NCI-H146 treated with DMSO at 0.1 percent for 48 hours (cell line): ENCODE measurements around the gene CFAP70.
"Not testable (repeated sequence)": the region's sequence is repeated elsewhere in the genome, so short reads cannot be mapped to it uniquely, and the experiment has no call there.

ENCODE experiments used
- DNase-seq: peaks from one replicate; lab custom pipeline; 2025; ENCODE audit not compliant: unreplicated experiment; lab: John Stamatoyannopoulos, UW

The CFAP70 gene

GRCh38 chr10:73358331-73359279 lies at the start of gene CFAP70:
Gene CFAP70 (minus strand): TSS chr10:73358864. CDS start chr10:73354796, 4,068 bp downstream.
- peak; percentile 94 for DNase-seq

DNA sequence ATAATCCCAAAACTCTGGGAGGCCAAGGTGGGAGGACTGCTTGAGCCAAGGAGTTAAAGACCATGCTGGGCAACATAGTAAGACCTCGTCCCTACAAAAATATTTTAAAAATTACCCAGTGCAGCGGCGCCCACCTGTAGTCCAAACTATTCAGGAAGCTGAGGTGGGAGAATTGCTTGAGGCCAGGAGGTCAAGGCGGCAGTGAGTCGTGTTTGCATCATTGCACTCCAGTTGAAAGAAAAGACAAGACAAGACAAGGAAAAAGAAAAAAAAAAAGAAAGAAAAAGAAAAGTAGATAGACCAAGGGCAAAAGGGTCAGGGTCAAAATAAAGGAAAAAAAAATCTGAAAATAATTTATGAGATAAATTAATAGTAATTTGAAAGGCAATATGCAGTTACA lies 49.4 kb upstream of the CFAP70 start:
- DNase-seq: no peak

GRCh38 chr10:73407495-73407894 lies 48.8 kb upstream of the CFAP70 start:
- DNase-seq: no peak

DNA sequence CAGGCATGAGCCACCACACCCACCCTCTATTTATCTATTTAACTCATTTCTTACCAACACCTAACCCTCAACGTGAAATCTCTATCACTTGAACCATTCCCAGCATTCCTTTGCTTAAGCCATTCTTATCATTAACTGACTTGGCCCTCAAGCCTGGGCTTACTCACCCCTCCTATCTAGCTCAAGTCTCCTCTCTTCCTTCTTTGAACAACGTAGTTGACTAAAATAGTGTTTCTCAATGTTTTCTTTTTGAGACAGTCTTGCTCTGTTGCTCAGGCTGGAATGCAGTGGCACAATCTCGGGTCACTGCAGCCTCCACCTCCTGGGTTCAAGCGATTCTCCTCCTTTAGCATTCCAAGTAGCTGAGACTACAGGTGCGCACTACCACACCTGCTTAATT lies 48.2 kb upstream of the CFAP70 start:
- no peak for DNase-seq

GRCh38 chr10:73405556-73405955 lies 46.9 kb upstream of the CFAP70 start:
- DNase-seq: no peak

DNA sequence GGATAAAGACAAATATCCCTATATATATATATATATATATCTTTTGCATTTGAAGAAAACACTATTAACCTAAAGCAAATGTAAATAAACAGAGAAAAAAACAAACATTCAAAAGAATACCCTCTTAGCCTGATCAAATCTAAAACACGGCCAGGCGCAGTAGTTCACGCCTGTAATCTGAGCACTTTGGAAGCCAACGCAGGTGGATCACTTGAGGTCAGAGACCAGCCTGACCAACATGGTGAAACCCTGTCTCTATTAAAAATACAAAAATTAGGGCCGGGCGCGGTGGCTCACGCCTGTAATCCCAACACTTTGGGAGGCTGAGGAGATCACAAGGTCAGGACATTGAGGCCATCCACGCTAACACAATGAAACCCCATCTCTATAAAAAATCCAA lies 46.0 kb upstream of the CFAP70 start:
- DNase-seq: no peak

DNA sequence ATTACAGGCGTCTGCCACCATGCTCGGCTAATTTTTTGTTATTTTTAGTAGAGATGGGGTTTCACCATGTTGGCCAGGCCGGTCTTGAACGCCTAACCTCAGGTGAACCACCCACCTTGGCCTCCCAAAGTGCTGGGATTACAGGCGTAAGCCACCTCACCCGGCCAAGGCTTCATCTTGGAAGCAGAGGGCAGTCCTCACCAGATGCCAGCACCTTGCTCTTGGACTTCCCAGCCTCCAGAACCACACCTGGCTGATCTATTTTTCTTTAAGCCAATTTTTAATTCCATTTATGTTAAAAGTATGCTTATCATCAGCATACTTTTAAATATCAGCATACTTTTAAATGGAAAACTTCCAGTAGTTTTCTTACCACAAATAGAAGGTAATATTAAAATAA lies 43.0 kb upstream of the CFAP70 start:
- no peak for DNase-seq

DNA sequence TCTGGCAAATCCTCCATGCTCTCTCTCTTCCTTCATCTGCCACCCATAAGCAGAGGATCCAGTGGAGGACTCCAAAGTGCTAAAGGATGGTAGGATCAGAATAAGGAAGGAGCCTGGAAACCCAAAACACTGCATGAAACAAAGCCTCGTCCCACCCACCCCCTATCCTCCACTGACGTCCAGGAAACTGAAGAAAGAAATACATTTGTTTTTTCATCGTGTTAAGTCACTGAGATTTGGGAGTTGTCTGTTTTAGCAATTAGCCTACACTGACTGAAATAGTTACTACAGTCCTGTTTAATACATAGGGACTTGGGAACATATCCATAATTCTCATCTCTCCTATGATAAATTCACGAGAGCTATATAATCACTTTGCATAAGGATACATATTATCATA lies 40.4 kb upstream of the CFAP70 start:
- no peak for DNase-seq

DNA sequence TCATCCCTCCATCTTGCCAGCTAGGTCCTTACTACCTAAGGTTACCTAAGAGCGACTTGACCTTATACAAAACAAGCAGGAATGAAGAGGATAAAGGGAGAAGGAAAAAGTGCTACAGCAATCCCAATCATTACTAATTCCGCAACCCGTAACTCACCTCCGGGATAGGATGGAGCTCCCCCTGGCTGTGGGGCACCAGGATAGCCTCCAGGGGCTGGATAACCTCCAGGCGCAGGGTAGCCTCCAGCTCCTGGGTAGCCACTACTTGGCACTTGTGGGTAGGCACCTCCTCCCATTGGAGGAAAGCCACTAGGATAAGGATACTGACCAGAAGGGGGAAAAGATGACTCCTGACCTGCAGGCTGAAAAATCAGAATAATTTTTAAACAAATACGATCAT lies 39.4 kb upstream of the CFAP70 start:
- no peak for DNase-seq

GRCh38 chr10:73394325-73394724 lies 35.7 kb upstream of the CFAP70 start:
- DNase-seq: not testable (repeated sequence)

GRCh38 chr10:73388228-73388627 lies 29.6 kb upstream of the CFAP70 start:
- DNase-seq: no peak

DNA sequence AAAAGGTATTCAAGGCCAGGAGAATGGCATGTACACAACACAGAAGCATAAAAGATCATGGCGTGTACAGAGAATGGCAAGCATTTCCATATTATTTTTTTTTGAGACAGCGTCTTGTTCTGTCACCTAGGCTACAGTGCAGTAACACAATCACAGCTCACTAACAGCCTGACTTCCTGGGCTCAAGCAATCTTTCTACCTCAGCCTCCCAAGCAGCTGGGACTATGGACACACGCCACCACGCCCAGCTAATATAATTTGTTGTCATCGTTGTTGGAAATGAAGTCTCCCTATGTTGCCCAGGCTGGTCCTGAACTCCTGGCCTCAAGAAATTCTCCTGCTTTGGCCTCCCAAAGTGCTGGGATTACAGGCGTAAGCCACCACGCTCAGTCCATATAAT lies 27.9 kb upstream of the CFAP70 start:
- no peak for DNase-seq

DNA sequence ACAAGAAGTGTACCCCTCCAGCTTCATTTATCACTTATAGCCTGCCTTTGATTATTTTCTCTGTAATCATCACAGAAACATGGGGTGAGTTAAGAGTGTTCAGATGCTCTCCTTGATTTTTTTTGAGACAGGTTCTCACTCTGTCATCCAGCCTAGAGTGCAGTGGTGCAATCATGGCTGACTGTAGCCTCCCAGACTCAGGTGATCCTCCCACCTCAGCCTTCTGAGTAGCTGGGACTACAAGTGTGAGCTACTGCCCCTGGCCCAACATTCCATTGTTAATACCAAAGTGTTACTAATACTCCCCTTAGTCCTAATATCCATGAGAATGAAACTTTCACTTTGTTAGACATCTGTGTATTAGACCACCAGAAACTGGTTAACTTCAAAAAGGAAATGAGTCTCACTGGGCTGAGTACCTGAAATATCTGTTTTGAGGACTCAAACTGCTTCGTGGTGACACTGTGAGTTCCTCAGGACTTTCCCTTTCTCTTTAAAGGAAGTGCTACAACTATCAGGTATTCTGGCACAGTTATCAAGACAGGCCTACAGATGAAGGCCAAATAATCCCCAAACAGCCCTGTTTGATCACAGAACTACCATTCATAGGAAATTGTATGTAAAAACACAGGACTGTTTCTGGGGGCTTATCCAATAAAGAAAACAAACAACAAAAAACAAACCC lies 20.5 kb upstream of the CFAP70 start:
- DNase-seq: no peak

DNA sequence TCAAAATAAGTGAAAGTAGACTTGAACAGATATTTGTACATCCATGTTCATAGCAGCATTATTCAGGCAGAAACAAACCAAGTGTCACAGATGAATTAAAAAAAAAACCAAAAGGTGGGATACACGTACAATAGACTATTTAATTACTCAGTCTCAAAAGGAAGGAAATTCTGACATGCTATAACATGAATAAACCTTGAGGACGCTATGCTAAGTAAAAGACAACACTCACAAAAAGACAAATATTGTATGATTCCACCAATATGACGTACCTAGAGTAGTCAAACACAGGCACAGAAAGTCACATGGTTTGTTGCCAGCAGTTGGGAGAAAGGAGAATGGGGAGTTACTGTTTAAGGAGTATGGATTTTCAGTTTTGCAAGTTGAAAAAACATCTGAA lies 18.0 kb upstream of the CFAP70 start:
- DNase-seq: no peak

DNA sequence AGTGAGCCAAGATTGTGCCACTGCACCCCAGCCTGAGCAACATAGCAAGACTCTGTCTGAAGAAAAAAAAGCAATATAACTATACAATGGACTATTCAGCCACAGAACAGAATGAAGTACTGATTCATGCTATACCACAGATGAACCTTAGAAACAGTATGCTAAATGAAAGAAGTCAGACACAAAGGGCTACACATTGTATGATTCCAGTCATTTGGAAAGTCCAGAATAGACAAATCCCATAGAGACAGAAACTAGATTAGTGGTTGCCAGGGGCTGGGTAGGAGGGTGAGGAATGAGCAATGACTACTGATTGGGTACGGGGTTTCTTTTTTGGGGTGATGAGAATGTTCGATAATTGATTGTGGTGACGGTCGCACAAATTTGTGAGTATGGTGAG lies 9.6 kb upstream of the CFAP70 start:
- DNase-seq: no peak

- DNase-seq: no peak
Measured at GRCh38 chr10:73366381-73367298, 8.0 kb upstream of the CFAP70 start.

DNA sequence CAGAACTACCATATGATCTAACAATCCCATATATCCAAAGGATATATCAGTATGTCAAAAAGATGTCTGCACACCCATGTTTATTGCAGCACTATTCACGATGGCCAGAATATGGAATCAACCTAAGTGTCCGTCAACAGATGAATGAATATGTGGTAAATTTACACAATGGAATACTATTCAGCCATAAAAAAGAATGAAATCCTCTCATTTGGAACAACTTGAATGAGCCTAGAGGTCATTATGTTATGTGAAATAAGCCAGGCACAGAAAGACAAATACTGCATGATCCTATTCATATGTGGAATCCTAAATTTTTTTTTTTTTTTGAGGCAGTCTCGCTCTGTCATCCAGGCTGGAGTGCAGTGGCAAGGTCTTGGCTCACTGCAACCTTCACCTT lies 6.3 kb upstream of the CFAP70 start:
- no peak for DNase-seq

- DNase-seq: no peak
Measured at GRCh38 chr10:73359492-73359891, 828 bp upstream of the CFAP70 start.

DNA sequence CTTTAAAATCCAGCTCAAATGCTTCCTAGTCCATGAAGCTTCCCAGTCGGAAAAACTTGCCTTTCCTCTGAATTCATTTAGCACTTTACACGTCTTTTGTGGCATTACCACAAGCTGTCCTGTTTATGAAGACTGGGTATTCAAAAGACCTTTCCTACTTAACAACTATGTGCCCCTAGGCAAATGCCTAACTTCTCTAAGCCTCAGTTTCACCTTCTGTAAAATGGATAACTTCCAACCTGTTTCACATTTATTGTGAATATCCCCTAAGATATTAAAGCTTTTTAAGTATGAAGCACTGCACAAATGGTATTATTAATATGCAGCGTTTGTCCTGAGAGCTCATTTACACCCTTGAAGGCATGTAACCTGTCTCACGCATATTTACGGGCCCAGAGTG lies 843 bp downstream of the CFAP70 start:
- DNase-seq: no peak

DNA sequence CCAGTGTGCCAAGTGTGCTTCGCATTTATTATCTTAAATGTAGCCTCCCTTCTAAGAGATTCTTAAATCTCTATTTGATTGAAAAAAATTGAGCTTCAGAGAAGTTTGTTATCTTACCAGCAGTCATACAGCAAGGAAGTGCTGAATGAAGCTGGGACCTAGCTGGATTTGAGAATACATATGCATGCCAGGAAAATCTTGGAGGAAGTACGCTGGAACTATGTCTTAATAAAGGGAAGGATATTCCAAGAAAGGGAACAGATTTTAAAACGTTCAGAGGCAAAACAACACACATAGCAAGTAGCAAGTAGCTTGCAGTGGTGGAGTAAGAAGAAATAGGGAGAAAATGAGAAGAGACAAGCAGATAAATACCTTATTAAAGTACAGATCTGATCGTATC lies 1.5 kb downstream of the CFAP70 start:
- no peak for DNase-seq

DNA sequence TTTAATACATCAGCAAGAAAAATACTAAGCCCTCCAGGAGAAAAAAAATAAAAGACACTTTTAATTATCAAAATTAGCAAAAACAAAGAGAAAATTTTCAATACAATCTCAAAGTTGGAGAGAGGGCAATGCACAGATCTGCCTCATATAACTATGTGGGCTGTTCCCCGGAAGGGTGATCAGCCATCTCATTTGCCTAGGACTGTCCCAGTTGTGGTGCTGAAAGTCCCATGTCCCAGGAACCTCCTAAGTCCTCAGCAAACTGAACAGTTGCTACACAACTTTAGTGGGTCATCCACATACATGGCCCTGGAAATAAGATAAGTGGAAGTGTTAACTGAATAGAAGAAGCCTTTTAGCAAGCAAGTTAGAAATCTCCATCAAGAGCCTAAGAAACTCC lies 14.4 kb downstream of the CFAP70 start:
- DNase-seq: no peak
